NCI-H748 treated with DMSO at 0.1 percent for 48 hours (cell line): ENCODE measurements around the gene TMEM116.
"Not testable (repeated sequence)": the region's sequence is repeated elsewhere in the genome, so short reads cannot be mapped to it uniquely, and the experiment has no call there.

Experiments used
- DNase-seq: peaks from one replicate; lab custom pipeline; 2025; lab: John Stamatoyannopoulos, UW

TMEM116 gene

GRCh38 chr12:112009596-112009995 is 3.4 kb downstream of the TMEM116 start:
- not testable (repeated sequence) for DNase-seq

GRCh38 chr12:112008918-112009317 is 4.0 kb downstream of the TMEM116 start:
- no peak for DNase-seq

DNA sequence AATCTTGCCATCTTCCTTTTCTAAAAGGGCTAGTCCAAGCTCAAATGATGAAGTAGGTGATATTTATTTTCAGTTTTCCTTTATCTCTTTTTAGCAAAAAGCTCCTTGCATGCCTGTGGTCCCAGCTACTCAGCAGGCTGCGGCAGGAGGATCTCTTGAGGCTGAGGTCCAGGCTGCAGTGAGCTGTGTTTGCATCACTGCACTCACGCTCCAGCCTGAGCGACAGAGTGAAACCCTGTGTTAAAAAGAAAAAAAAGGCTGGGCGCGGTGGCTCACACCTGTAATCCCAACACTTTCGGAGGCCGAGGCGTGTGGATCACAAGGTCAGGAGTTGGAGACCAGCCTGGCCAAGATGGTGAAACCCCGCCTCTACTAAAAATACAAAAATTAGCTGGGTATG is 5.0 kb downstream of the TMEM116 start:
- no peak for DNase-seq

DNA sequence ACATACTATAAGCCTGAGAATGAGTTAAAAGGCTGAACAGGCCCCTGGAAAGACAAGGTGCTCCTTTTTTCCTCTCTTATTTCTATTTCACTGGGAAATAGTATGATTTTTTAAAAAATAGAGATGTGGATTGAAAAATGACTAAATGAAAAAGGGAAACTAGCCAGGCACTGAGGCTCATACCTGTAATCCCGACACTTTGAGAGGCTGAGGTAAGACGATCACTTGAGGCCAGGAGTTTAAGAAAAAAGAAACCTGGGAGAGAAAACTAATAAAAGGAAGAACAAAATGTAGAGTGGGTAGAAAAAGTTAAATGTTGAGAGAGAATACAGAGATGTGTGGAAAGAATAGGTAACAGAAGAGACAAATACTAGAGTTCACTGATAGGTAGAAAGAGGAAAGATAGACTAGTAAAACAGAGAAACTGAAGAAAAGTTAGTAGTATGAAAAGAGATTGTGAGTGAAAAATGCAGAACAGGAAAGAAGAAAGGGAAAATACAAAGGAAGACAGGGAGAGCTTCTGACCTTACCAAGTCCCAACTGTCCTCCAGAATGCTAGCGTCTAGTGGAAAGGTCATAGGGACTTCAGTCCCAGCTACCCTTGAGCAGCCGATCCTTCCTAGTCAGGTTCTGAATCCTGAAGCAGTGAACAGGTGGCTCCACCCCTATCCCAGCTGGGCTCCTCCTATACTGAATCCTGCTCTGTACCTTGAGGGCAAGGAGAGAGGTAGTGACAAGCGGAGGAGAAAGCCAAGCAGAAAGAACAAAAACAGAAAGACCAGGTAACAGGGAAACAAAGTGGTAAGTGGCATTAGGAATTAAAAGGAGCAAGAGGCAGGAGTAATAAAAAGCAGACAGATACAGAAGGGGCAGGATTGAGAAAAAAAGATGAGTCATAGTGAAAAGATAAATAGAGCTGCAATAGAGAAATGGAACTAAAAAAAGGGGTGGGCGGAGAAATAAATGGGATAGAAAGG is 7.3 kb downstream of the TMEM116 start:
- no peak for DNase-seq

- DNase-seq = no peak
Measured at GRCh38 chr12:112004041-112004440, 8.9 kb downstream of the TMEM116 start.

DNA sequence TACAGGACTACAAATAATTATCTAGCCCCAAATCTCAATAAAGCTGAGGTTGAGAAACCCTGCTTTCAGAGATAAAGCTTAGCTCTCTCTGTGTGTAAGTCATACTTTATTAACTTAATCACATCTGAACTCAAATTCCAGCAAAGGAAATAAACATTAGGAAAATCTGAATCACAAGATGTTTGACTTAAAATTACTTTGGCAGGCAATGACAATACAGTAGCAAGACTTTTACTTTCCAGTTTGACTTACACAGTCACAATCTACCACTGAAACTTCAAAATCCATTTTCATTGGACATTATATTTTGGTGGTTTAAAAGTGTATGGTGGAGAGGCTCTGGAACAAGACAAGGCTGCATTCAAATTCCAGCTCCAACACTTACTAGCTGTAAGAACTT is 11.4 kb downstream of the TMEM116 start:
- no peak for DNase-seq

DNA sequence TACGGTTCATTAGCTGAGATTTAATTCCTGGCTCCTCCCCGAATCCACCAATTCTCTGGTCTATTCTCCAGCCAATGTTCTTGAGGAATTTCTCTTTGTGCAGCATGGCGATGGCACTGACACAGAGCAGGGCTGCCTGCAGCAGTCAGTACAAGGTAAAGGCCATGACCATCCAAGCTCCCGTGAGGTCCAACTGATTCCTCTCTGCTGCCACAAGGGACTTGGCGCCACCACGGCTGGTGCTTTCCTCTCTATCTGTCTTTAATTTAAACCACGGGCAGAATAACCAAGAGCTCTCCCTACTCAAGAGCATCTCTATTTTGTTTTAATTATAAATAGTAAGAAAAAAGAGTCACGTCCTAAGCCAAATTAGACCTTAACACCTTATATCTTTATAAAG is 12.1 kb downstream of the TMEM116 start:
- DNase-seq = no peak

GRCh38 chr12:111999129-111999528 is 13.8 kb downstream of the TMEM116 start:
- not testable (repeated sequence) for DNase-seq

DNA sequence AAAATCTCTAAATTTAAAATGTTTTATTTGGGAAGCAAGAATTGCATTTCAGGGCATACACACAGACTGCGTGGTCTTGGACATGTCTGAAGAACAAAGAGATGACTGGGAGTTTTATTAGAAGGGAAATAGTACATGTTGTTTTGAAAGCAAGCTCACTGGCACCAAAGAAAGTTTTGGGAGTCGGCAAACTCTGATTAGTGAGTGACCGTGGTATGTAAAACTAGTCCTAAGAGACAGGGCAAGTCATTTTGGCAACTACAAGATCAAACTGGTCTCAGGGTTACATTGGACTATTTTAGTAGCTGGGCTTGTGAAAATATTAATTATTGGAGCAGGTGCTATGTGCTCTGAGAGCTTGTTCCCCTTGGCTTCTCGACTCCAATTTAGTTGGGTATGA is 14.9 kb downstream of the TMEM116 start:
- no peak for DNase-seq

GRCh38 chr12:111997300-111997699 is 15.7 kb downstream of the TMEM116 start:
- no peak for DNase-seq

DNA sequence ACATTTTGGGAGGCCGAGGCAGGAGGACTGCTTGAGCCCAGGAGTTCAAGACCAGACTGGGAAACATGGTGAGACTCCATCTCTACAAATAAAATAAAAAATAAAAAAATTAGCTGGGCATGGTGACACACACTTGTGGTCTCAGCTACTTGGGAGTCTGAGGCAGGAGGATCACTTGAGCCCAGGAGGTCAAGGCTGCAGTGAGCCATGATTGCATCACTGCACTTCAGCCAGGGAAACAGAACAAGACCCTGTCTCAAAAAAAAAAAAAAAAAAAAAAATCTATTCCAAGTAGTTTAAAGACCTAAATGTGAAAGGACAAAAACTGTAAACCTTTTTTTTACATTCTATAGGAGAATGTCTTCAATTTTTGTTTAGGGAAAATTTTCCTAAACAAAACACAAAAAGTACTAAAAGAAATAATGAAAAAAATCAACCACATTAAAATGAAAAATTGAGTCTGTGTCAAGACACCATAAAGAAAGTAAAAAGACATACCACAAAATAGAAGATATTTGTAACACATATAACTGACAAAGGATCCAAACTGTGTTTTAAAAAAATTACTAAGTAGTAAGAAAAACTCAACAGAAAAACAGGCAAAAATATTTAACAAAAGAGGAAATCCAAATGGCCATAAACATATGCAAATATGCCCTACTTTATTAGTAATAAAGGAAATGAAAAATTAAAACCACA is 17.0 kb downstream of the TMEM116 start:
- DNase-seq = no peak

DNA sequence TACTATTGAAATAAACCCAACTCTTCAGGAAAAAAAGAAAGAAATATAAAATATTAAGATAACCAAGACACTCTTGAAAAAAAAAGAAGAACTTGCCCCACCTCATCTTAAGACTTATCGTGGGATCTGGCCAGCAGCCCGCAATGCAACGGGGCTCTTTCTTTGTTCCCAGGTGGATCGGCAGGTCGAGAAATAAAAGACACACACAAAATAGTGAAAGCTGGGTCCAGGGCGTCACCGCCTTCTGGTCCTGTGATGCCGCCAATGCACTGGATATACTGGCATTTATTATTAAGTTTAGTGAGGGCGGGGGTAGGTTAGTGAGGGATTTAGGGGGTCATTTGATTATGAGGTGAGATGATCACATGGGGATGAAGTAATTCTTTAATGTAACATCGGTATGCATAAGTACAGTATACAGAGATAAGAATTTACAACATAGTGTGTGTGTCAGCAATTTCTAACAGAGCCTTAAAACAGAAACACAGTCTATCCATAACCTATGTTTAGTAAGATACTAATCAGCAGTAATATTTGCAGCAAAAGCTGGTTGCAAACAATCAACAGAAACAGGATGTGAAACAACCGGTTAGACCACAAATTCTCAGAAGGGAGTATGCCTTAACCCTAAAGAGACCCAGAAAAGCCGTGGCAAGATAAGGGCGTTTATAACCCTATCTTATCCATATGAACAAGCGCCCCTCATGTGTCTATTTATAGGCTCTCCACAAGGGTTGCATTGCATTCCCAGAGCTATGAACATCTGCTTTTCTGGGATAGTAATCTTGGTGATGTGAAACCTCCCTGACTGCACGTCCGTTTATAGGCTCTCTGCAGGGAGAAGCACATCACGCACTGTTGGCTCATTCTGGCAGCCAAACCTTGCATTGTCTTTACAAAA is 18.5 kb downstream of the TMEM116 start:
- not testable (repeated sequence) for DNase-seq

GRCh38 chr12:111993292-111994150 is 19.4 kb downstream of the TMEM116 start:
- DNase-seq = no peak

GRCh38 chr12:111992464-111992863 is 20.5 kb downstream of the TMEM116 start:
- DNase-seq = no peak

- DNase-seq = no peak
Measured at GRCh38 chr12:111991946-111992345, 21.0 kb downstream of the TMEM116 start.

DNA sequence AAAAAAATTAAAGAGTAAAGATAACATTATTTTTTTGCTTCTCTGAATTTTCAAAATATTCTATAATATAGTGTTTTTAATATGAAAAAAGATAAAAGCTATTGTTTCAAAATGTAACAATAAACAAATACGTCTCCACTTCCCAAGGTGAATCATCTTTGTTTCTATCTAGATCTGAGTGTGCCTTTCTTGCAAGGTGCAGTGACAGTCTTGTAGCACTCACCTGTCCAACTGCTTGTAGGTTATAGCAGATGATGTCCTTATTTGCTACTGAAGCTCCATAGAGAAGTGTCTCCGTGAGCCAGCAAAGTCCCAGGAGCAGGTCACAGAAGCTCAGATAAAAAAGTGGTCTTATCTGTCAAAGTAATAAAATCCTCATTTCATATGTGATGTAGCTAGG is 21.4 kb downstream of the TMEM116 start:
- DNase-seq = no peak

DNA sequence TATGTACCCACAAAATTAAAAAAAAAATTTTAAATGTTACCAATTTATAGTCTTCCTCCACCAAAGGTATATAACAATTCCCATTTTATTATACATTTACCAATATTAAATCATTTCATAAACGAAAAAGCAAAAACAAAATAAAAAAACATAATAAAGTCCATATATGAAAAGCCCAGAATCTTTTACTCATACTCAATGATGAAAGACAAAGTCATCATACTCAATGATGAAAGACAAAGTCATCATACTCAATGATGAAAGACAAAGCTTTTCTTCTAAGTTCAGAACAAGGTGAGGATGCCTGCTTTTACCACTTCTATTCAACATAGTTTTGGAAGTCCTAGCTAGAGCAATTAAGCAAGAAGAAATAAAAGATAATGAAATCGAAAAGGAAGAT is 28.1 kb downstream of the TMEM116 start:
- no peak for DNase-seq

- no peak for DNase-seq
Measured at GRCh38 chr12:111981987-111982386, 31.0 kb downstream of the TMEM116 start.

DNA sequence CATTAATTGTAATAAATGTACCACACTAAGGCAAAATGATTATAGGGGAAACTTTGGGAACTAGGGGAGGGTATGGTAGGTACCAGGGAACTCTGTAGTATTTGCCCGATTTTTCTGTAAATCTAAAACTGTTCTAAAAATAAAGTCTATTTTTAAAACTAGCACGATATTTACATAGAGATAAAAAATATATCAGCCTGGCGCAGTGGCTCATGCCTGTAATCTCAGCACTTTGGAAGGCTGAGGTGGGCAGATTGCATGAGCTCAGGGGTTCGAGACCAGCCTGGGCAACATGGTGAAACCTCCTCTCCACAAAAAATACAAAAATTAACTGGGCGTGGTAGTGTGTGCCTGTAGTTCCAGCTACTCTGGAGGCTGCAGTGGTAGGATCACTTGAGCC is 32.4 kb downstream of the TMEM116 start:
- DNase-seq = no peak

GRCh38 chr12:111978545-111978944 is 34.4 kb downstream of the TMEM116 start:
- no peak for DNase-seq

- DNase-seq = no peak
Measured at GRCh38 chr12:111976860-111977259, 36.1 kb downstream of the TMEM116 start.
